ENCODE results near the gene ANO5.

Gene ANO5

GRCh38 chr11:22193348-22194051 is 615 bp downstream of the ANO5 start:
- H3K4me3 ChIP-seq, result peak overlapping the region; percentile 64 to 72
- DNase-seq, result peak; percentile 19 to 67
- peak overlapping the region; percentile 56 to 78 for H3K27ac ChIP-seq
- intact Hi-C loops (cut with DNase I; ENCODE audit: low total_unique reads), result no loop called here
- peaks cover 0 to 31% (median 10%) of the 10 kb centered on the region in 4 donors for H3K4me1 ChIP-seq
- H3K36me3 ChIP-seq, result no peaks in the 10 kb centered on the region
- no peak for TF ChIP-seq CTCF (IDR thresholded peaks at IDR 0.05)
- H3K9me3 ChIP-seq, result no peaks in the 10 kb centered on the region
- H3K27me3 ChIP-seq, result no peaks in the 10 kb centered on the region

- Histone ChIP-seq H3K27me3 (no peaks in the 10 kb centered on the region), H3K4me3 (peak overlapping the region; percentile 64 to 72), H3K9me3 (no peaks in the 10 kb centered on the region), H3K36me3 (no peaks in the 10 kb centered on the region), H3K27ac (peak overlapping the region in 1 of 2 donors; percentile 78), H3K4me1 (peaks cover 0 to 31% (median 10%) of the 10 kb centered on the region in 4 donors)
- DNase-seq, result no peak
- intact Hi-C loops (cut with DNase I; ENCODE audit: low total_unique reads), result no loop called here
- no peak for TF ChIP-seq CTCF (IDR thresholded peaks at IDR 0.05)
These were observed 1.4 kb downstream of the ANO5 start for GRCh38 chr11:22194306-22194705.

GRCh38 chr11:22194907-22195306 is 2.0 kb downstream of the ANO5 start:
- no peak overlapping the region for H3K4me3 ChIP-seq
- H3K36me3 ChIP-seq, result no peaks in the 10 kb centered on the region
- no peaks in the 10 kb centered on the region for H3K9me3 ChIP-seq
- H3K27ac ChIP-seq, result no peak overlapping the region
- H3K27me3 ChIP-seq, result no peaks in the 10 kb centered on the region
- intact Hi-C loops (cut with DNase I; ENCODE audit: low total_unique reads), result no loop called here
- H3K4me1 ChIP-seq, result peaks cover 0 to 31% (median 10%) of the 10 kb centered on the region in 4 donors
- TF ChIP-seq CTCF (IDR thresholded peaks at IDR 0.05), result no peak
- DNase-seq, result no peak

GRCh38 chr11:22197139-22198005 is 4.5 kb downstream of the ANO5 start:
- no peaks in the 10 kb centered on the region for H3K9me3 ChIP-seq
- TF ChIP-seq CTCF (IDR thresholded peaks at IDR 0.05), result no peak
- intact Hi-C loops (cut with DNase I; ENCODE audit: low total_unique reads), result no loop called here
- no peaks in the 10 kb centered on the region for H3K27me3 ChIP-seq
- DNase-seq, result no peak
- no peaks in the 10 kb centered on the region for H3K36me3 ChIP-seq
- H3K27ac ChIP-seq, result no peak overlapping the region
- no peak overlapping the region for H3K4me3 ChIP-seq
- H3K4me1 ChIP-seq, result peaks cover 0 to 28% (median 10%) of the 10 kb centered on the region in 4 donors

- intact Hi-C loops (cut with DNase I; ENCODE audit: low total_unique reads), result no loop called here
- Histone ChIP-seq H3K4me1 (peaks cover 0 to 19% (median 2%) of the 10 kb centered on the region in 4 donors), H3K9me3 (no peaks in the 10 kb centered on the region), H3K36me3 (no peaks in the 10 kb centered on the region), H3K4me3 (no peak overlapping the region), H3K27me3 (no peaks in the 10 kb centered on the region), H3K27ac (no peak overlapping the region)
- no peak for TF ChIP-seq CTCF (IDR thresholded peaks at IDR 0.05)
- DNase-seq, result no peak
These were observed 6.4 kb downstream of the ANO5 start for GRCh38 chr11:22199243-22199642.
